Breast epithelium (tissue), 4 donors: Measurements from ENCODE around the gene THBS3. TPM values are rescaled to one million over a fixed set of nuclear protein-coding genes. Genes with fewer than 3 reads are reported as not detected.
"Not testable (repeated sequence)": the region's sequence is repeated elsewhere in the genome, so short reads cannot be mapped to it uniquely, and the experiment has no call there.

Experiments used
- DNase-seq, 2 donors: peaks; one replicate each; pipeline ENCODE4 v3.0.0-alpha.2; 2019; ENCODE audit warnings: low spot score in 2 of 2
- H3K27ac ChIP-seq, 2 donors: fragments of 200-600 bp; sonication (generic) in 1 of 2; one replicate each; pipeline ENCODE4 v1.5.1; 2016 to 2019; ENCODE audit warnings: mild to moderate bottlenecking in 1 of 2
- H3K27me3 ChIP-seq, 2 donors: fragments of 200-600 bp; sonication (generic) in 1 of 2; one replicate each; pipeline versions ENCODE4 v1.5.1 to v1.6.0; 2017 to 2019; ENCODE audit warnings: control low read depth in 1 of 2, mild to moderate bottlenecking in 1 of 2
- H3K36me3 ChIP-seq: fragments of 200-600 bp; one replicate; pipeline ENCODE4 v1.5.1; 2019
- H3K4me1 ChIP-seq, 2 donors: fragments of 200-600 bp; sonication (generic); one replicate each; pipeline ENCODE4 v1.5.1; 2016 to 2019; ENCODE audit warnings: control low read depth in 1 of 2
- H3K4me3 ChIP-seq, 3 donors: fragments of 200-600 bp; sonication (generic); 1 replicate in 2 of 3; 2 replicates in 1 of 3; pipeline ENCODE4 v1.5.1; 2016 to 2019; ENCODE audit warnings: mild to moderate bottlenecking in 3 of 3, moderate library complexity in 2 of 3
- H3K9me3 ChIP-seq, 2 donors: fragments of 200-600 bp; sonication (generic) in 1 of 2; one replicate each; pipeline ENCODE4 v1.5.1; 2016 to 2019; ENCODE audit warnings: control low read depth in 1 of 2
- POLR2A ChIP-seq: fragments of 450-650 bp; IDR thresholded peaks from one replicate; pipeline ENCODE4 v1.6.1; 2016; ENCODE audit warnings: antibody characterized with exemption, mild to moderate bottlenecking, moderate library complexity
- POLR2AphosphoS5 ChIP-seq, 3 donors: sonication (generic); formaldehyde crosslinking; IDR thresholded peaks; one replicate each; pipeline ENCODE4 v1.6.1; 2017; ENCODE audit warnings: antibody characterized with exemption in 3 of 3
- intact Hi-C: fragments of 100-400 bp; cut with DNase I; formaldehyde crosslinking; loops from one replicate; pipeline ENCODE4 v1.15.1; 2023; ENCODE audit warnings: low total_unique reads
- total RNA-seq, 3 donors: library from RNA; depleted of rRNA; stranded (reverse); fragments of >200 nt; gene quantifications; one replicate each; pipeline ENCODE4 v1.1.0, GENCODE V29; 2016
- TF ChIP-seq, protein P1 (sequence below), 3 donors: fragments of 450-650 bp; IDR thresholded peaks; one replicate each; pipeline ENCODE4 v1.5.1; 2016 to 2017; ENCODE audit warnings: antibody characterized with exemption in 3 of 3, mild to moderate bottlenecking in 3 of 3, moderate library complexity in 3 of 3

Gene THBS3
- total RNA-seq, 3 donors from 2014 or later: 17.3 to 27.5 (median 25.9) TPM

DNA sequence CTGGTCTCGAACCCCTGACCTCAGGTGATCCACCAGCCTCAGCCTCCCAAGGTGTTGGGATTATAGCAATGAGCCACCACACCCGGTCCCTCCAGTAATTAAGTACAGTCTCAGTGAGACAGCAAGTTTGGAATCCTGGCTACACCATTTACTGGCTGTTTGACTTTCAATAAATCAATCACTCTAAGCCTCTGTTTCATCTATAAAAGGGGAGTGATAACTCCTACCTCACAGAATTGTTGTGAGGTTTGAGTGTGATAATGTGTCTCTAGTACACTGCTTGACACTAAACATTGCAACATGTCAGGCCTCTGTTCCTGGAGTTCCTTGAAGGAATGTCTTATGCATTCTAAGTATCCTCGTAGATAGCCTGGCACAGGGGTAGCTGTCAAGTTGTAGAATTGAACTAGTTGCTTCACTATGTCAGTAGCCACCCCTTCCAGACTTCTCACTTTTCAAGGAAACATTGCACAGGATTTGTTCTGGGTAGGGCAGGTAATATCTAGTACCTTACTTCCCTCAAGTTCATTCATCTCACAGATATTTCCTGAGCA, 35.2 kb upstream of the THBS3 start:
- H3K27me3 ChIP-seq: peaks cover 0 to 3% of the 10 kb centered on the region in 2 donors
- intact Hi-C loops: no loop called here
- H3K9me3 ChIP-seq: no peaks in the 10 kb centered on the region
- peak overlapping the region in 2 of 3 donors; percentile 70 to 80 for H3K4me3 ChIP-seq
- peaks cover 0 to 5% of the 10 kb centered on the region in 2 donors for H3K4me1 ChIP-seq
- H3K36me3 ChIP-seq: no peaks in the 10 kb centered on the region
- TF ChIP-seq POLR2AphosphoS5 (IDR thresholded peaks at IDR 0.05) (no peak), POLR2A (no peak)
- TF ChIP-seq, protein P1, sequence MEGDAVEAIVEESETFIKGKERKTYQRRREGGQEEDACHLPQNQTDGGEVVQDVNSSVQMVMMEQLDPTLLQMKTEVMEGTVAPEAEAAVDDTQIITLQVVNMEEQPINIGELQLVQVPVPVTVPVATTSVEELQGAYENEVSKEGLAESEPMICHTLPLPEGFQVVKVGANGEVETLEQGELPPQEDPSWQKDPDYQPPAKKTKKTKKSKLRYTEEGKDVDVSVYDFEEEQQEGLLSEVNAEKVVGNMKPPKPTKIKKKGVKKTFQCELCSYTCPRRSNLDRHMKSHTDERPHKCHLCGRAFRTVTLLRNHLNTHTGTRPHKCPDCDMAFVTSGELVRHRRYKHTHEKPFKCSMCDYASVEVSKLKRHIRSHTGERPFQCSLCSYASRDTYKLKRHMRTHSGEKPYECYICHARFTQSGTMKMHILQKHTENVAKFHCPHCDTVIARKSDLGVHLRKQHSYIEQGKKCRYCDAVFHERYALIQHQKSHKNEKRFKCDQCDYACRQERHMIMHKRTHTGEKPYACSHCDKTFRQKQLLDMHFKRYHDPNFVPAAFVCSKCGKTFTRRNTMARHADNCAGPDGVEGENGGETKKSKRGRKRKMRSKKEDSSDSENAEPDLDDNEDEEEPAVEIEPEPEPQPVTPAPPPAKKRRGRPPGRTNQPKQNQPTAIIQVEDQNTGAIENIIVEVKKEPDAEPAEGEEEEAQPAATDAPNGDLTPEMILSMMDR (IDR thresholded peaks at IDR 0.05): no peak
- no peak for DNase-seq
- H3K27ac ChIP-seq: peak overlapping the region; percentile 86 to 95

DNA sequence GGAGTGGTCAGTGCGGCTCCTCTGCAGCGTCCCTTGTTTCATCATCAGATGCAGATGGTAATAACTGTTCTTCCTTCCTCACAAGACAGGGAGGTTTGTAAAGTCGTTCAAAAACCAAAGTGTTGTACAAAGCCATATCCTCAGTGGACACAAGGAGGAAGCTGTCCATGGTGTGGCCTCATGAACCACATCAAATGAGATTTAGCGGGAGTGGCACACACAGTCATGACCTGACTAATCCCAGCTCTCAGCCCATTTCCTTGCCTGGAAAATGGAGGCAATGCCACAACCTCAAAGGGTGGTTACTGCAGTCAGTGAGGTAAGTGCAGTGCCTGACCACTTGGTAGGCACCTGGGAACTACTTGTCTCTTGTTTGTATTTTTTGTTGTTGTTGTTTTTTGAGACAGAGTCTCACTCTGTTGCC, 34.2 kb upstream of the THBS3 start:
- no peak for TF ChIP-seq POLR2AphosphoS5 (IDR thresholded peaks at IDR 0.05)
- TF ChIP-seq, protein P1 (IDR thresholded peaks at IDR 0.05): no peak
- TF ChIP-seq POLR2A: no peak
- Histone ChIP-seq H3K4me3 (no peak overlapping the region), H3K27me3 (peaks cover 0 to 3% of the 10 kb centered on the region in 2 donors), H3K4me1 (peaks cover 0 to 5% of the 10 kb centered on the region in 2 donors), H3K36me3 (no peaks in the 10 kb centered on the region), H3K27ac (peak overlapping the region; percentile 17 to 42), H3K9me3 (no peaks in the 10 kb centered on the region)
- DNase-seq: no peak
- intact Hi-C loops: no loop called here

DNA sequence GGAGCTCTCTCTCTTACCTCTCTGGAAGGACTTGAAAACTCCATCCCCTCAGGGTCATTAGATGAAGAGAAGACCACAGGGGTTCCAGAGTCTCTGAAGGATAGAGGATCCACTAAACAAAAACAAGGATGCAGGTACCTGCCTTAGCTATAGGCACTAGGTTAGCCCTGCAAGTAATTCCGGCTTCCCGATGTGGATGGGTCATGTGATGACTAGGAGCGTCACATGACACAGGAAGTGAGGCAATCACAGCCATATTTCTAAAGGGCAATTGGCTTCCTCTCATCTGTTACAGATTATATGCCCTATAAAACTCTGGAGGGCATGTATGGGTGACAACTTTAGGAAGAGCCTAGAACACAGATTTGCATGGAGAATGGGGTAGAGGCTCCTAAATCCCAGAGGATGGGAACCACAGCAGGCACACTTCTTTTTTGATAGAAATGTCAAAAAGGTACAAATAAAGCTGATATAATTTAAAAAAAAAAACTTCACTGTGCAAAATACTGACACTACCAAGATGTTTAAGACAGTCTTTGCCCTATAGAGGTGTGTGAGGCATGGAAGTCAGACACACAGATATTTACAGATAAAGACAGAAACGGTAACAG, 33.5 kb upstream of the THBS3 start:
- Histone ChIP-seq H3K36me3 (no peaks in the 10 kb centered on the region), H3K4me1 (peaks cover 0 to 5% of the 10 kb centered on the region in 2 donors), H3K27ac (peak overlapping the region; percentile 17 to 56), H3K27me3 (peaks cover 0 to 3% of the 10 kb centered on the region in 2 donors), H3K4me3 (peak overlapping the region; percentile 38 to 63 (median 47)), H3K9me3 (no peaks in the 10 kb centered on the region)
- TF ChIP-seq, protein P1 (IDR thresholded peaks at IDR 0.05): no peak
- TF ChIP-seq POLR2AphosphoS5 (IDR thresholded peaks at IDR 0.05): peak; percentile 56 to 82 (median 80)
- peak in 1 of 2 donors; percentile 74 for DNase-seq
- intact Hi-C loops: no loop called here

DNA sequence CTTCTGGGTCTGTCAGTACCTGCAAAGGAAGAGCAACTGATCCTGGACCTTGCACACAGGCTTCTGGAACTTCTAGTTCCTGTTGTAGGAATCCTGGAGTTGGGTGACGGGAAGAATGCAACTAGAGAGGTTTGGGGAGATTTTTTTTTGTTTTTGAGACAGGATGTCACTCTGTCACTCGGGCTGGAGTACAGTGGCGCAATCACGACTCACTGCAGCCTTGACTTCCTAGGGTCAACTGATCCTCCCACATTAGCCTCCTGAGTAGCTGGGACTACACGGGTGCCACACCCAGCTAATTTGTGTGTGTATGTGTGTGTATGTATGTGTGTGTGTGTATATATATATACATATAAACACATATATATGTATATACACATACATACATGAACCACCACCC, 28.8 kb upstream of the THBS3 start:
- no peaks in the 10 kb centered on the region for H3K27me3 ChIP-seq
- intact Hi-C loops: no loop called here
- H3K36me3 ChIP-seq: no peaks in the 10 kb centered on the region
- no peak overlapping the region for H3K27ac ChIP-seq
- H3K4me3 ChIP-seq: no peak overlapping the region
- no peaks in the 10 kb centered on the region for H3K4me1 ChIP-seq
- no peaks in the 10 kb centered on the region for H3K9me3 ChIP-seq
- no peak for DNase-seq
- TF ChIP-seq POLR2A (no peak), POLR2AphosphoS5 (IDR thresholded peaks at IDR 0.05) (no peak)
- TF ChIP-seq, protein P1 (IDR thresholded peaks at IDR 0.05): no peak

DNA sequence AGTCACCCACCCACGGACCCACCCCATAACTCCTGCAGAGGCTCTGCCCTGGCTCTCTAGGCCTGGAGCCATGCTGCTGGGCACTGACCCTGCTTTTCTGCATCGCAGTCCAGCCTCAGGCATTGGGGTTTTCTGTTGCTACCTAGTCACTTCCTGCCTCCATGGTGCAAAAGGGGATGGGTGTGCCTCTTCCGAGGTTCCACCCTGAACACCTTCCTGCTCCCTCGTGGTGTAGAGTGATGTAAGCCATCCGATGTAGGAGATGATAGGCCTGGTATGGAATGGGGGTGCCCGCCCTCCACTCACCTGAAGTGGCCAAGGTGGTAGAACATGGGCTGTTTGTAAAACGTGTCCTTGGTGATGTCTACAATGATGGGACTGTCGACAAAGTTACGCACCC, 27.7 kb upstream of the THBS3 start:
- H3K27me3 ChIP-seq, DNase-seq, intact Hi-C loops, H3K36me3 ChIP-seq, H3K9me3 ChIP-seq, H3K4me1 ChIP-seq, H3K27ac ChIP-seq, H3K4me3 ChIP-seq: not testable (repeated sequence)

DNA sequence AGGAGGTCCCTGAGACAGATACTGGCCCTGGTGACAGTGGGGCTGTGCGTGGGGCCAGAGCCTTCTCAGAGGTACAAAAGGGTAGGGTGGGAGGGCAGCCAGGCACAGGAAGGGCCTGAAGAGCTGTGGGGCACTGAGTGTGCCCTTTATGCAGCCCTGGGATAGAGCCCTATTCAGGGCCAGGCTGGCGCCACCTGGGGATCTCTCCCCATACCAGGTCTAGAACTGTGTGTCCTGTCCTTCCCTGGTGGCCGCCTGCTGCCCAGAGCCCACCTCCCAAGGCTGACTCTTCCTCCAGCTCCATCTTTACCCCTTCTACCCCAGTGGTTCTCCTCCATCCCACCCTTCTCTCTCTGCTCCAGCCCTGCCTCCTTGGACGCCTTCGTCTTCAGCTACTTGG, 25.8 kb upstream of the THBS3 start:
- DNase-seq, H3K27ac ChIP-seq, H3K4me3 ChIP-seq, H3K9me3 ChIP-seq, H3K4me1 ChIP-seq, H3K27me3 ChIP-seq, intact Hi-C loops, H3K36me3 ChIP-seq: not testable (repeated sequence)

DNA sequence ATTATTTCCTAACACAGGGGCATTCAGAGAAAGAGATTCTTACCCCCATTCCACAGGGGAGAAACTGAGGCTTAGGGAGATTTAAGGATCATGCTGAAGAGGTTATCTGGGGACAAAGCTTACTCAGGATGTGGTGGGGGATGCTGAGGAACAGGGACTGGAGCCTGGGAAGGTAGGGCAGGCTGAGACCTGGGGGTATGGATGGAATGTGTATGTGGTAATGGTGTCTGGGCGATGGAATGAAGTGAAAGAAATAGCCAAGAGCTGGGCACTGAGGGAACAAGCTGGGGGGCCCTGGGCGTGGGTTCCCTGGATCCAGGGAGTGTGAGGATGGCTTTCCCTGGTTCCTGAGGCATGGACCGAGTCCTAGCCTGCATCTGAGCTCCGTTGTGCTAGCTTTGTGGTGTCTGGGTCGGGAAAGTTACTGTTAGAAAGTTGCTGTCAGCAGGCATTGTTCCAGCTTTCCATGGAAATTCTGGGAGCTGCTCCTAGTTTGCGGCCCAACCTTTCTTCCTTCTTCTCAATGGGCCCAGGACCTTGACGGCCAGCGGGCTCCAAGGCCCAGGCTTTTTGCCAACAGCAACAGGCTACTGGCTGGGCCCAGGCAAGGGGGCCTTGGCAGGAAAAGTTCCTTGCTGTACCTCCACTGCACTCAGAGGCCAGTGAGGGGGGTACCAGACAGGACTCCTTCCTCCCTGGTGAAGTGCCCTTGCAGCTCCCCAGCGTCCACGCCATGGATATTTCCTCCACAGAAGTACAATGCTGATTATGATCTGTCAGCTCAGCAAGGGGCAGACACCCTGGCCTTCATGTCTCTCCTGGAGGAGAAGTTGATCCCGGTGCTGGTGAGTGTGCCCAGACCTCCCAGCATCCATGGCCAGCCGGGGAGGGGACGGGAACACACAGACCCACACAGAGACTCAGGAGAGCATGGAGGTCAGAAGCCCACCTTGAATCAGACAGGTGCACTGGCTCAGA, 24.6 kb upstream of the THBS3 start:
- not testable (repeated sequence) for H3K36me3 ChIP-seq
- peak overlapping the region; percentile 50 to 72 for H3K27ac ChIP-seq

DNA sequence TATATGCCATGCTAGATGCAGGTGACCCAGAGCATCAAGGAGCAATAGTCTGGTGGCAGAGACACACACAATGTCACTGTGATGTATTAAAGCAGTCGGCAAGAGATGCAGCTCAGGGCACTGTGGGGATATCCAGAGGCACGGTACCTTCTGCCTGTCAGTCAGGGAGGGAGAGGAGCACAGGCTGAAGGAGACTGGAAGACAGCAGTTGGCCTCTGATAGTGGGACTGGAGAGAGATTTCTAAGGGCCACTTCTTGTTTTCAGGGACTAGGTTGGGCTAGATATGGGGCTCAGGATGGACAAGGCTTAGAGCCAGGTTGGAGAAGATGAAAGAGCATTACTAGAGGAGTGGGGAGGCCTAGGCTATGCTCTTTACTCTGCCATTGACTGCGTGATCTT, 23.6 kb upstream of the THBS3 start:
- H3K9me3 ChIP-seq, H3K4me1 ChIP-seq, DNase-seq, H3K4me3 ChIP-seq, H3K36me3 ChIP-seq, H3K27me3 ChIP-seq, intact Hi-C loops: not testable (repeated sequence)
- H3K27ac ChIP-seq: peak overlapping the region; percentile 19 to 50

More for the DNA sequence above, 24.6 kb upstream of the THBS3 start:
- H3K4me1 ChIP-seq, DNase-seq, H3K27me3 ChIP-seq, intact Hi-C loops, H3K9me3 ChIP-seq, H3K4me3 ChIP-seq: not testable (repeated sequence)
